Endothelial cell of umbilical vein (primary cell): Measurements from ENCODE around the gene STK24.

Source experiments
- CTCF ChIP-seq, 2 donors: IDR thresholded peaks; 1 replicate in 1 of 2; 2 replicates in 1 of 2; pipeline ENCODE4 v1.5.1; 2011; ENCODE audit warnings: low read length in 2 of 2, mild to moderate bottlenecking in 2 of 2, moderate library complexity in 2 of 2, control low read depth in 1 of 2, inconsistent platforms in 1 of 2, low read depth in 1 of 2; ENCODE audit not compliant: insufficient read depth in 1 of 2; ENCODE audit errors: extremely low read depth in 1 of 2
- EZH2 ChIP-seq: IDR thresholded peaks from 2 replicates; pipeline ENCODE4 v1.6.1; 2012; ENCODE audit warnings: borderline replicate concordance, low read depth, mild to moderate bottlenecking, moderate library complexity, low read length, inconsistent platforms; ENCODE audit not compliant: severe bottlenecking
- GATA2 ChIP-seq: IDR thresholded peaks from 2 replicates; pipeline ENCODE4 v1.7.0; 2011; ENCODE audit warnings: low read depth, mild to moderate bottlenecking, moderate library complexity, mixed read lengths, low read length; ENCODE audit not compliant: insufficient read length, insufficient read depth
- POLR2A ChIP-seq: IDR thresholded peaks from 2 replicates; pipeline ENCODE4 v1.6.1; 2012; ENCODE audit warnings: low read depth, mild to moderate bottlenecking, control low read depth, low read length
- POLR2AphosphoS5 ChIP-seq: IDR thresholded peaks from 2 replicates; pipeline ENCODE4 v1.6.1; 2012; ENCODE audit warnings: low read depth, mild to moderate bottlenecking, control low read depth, low read length, moderate library complexity; ENCODE audit not compliant: insufficient read depth

DNA sequence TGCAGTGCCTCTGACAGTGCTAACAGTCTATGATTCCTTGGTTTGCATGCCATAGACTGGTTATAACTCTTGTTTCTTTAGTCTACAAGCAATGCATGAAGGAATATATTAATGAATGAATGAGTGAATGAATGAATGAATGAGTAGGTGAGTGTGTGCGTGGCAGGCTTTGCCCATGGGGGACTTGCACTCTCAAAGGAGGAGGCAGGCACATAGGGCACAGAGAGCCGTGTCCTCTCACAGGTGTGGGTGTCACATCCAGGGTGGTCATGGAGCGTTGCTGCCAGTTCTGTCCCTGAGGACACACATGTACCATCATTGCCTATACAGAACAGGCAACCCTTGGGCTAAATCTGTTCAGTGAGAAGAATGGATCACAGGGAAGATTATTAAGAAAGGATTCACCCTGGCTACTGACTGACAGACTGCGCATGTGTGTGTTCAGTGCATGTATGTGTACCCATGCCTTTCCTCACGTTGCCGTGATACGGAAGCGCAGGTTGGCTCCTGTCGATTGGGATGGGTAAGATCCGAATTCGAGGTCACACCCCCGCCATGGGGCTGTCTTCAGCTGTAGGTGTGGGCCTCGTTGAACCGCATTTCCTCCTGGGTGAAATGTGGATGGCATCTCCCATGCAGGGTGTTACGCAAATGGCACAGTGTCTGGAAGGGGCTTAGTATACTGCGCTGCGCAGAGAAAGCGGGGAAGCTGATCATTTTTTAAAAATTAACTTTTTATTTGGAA lies 161.4 kb downstream of the STK24 start:
- TF ChIP-seq CTCF (IDR thresholded peaks at IDR 0.05; ENCODE audit: extremely low read depth in 1 of 2, insufficient read depth in 1 of 2, low read depth in 1 of 2, low read length in 2 of 2) (no peak), POLR2AphosphoS5 (no peak), EZH2 (no peak), POLR2A (no peak), GATA2 (no peak)
